CD1c-positive myeloid dendritic cell (primary cell): ENCODE data around the gene SLC12A8.

Experiments
- DNase-seq: peaks from one replicate; pipeline ENCODE4 v3.0.0-alpha.2; 2016; ENCODE audit errors: extremely low spot score

SLC12A8 gene

GRCh38 chr3:125187599-125187910 lies 25.0 kb downstream of the SLC12A8 start:
- DNase-seq: no peak

- no peak for DNase-seq
These were observed 25.5 kb downstream of the SLC12A8 start for GRCh38 chr3:125186800-125187598.

DNA sequence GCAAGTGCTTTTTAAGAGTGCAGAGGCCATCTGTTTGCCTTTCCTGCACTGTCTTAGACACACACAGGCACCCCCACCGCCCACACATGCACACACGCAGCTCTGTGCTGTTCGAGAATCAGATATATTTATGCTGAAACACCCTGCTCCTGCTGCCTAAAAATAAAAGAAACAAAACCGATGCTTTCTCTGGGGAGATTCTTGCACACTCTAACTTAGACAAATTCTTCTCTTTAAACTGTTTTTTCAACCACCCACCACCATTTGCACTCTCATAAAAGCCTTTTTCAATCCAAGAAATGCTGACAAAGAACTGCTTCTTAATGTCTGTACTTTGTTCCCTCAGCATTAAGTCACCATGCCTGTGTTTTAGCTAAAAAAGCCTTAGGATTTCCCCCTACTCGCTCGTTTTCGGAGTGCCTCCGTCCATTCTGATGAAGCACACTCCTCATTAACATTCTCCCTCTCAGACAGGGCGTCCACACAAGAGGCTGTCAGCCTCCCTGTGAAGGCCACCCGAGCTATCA lies 26.2 kb downstream of the SLC12A8 start:
- no peak for DNase-seq

- DNase-seq: no peak
These were observed 26.7 kb downstream of the SLC12A8 start for GRCh38 chr3:125185805-125186204.

- no peak for DNase-seq
These were observed 32.7 kb downstream of the SLC12A8 start for GRCh38 chr3:125179884-125180240.

DNA sequence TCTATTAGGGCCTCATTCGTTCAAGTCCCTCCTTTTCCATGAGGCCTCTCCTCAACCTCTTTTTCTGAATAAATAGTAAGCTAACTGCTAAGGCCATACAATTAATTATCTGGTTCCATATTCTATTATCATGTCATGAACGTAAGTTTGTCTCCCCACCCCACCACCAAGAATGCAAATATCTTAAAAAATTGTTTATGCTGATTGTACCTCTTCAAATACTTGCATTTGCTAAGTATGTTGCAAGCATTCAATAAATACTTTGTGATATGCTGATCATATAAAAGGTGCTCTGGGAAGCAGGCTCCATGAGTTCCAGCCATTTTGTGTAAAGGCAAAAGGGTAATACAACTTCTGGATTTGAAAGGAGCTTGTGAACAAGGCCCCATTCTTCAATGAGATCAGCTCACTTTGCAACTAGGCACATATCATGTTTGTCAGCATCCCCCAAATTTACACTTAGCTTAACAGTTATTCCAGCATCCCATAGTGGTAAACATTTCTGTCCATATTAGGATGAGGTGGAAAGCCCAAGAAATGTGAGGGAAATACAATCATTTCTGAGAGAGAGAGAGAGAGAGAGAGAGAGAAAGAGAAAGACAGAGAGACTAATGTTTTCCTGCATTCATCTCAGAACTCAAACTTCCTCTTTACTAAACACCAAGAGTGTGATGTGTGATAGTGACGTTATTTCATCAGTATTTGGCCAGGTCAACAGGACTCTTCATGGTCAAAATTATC lies 33.2 kb downstream of the SLC12A8 start:
- no peak for DNase-seq

DNA sequence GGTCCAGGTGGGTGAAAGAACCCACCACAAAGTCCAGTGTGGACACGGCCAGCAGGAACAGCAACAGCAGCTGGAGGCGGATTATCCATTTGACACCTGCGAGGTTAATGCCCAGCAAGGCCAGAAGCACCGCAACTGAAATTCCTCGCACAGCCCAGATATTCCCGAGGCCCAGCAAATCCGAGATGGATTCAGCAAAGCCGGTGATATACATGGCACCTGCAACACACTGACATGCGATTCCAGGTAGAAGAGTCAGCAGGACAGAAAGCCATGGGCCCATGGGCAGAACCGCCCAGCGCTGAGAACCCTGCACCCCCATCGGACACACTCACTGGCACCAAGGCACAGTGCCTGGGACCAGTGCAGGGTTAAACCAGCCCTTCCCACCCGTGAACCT lies 34.8 kb downstream of the SLC12A8 start:
- DNase-seq: no peak

- no peak for DNase-seq
These were observed 37.1 kb downstream of the SLC12A8 start for GRCh38 chr3:125175295-125176078.

DNA sequence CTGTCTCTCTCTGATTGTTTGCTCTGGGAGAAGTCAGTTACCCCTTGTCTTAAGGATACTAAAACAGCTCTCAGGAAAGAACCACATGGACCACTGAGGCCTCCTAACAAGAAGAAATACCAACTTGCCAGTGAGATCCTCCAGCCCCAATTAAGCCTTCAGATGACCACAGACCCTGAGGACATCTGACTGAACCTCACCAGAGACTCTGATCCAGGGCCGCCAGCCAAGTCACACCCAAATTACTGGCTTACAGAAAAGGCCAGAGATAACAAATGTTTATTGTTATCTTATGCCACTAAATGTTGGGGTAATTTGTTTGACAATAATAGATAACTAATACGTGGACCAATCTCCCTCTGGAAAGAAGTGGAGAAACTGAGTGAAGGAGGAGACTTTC lies 40.2 kb downstream of the SLC12A8 start:
- no peak for DNase-seq

DNA sequence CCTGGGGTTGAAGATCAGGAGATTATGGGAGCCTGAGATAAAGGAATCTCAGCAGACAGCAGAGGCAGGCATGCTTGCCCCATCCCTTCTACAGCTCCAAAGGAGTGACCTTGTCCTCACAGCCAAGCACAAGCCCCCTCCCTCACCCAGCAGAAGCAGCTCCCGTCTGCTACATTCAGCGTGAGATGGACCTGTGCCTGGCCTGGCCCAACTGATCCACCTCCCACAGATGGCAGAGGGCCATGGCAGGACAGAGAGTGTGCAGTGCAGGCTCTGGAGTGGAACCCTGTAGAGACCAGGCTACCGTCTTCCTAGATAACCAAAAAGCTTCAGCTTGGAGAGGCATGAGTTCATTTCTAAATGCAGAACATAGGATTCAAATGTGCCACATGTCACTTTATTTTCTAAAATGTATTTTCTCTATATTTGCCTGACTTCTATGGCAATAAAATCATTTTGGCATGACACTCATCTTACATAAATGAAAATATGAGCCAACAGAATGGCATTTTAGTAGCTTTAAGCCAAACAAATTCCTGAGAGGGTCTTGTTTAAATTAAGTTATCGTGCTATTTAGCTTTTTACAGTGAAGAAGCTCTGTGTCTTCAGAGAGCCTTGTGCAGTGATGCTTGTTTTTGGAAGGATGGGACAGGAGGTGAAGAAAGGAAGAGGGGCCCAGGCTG lies 43.7 kb downstream of the SLC12A8 start:
- DNase-seq: no peak

- no peak for DNase-seq
These were observed 45.9 kb downstream of the SLC12A8 start for GRCh38 chr3:125166599-125167136.

- no peak for DNase-seq
These were observed 46.5 kb downstream of the SLC12A8 start for GRCh38 chr3:125165948-125166553.

DNA sequence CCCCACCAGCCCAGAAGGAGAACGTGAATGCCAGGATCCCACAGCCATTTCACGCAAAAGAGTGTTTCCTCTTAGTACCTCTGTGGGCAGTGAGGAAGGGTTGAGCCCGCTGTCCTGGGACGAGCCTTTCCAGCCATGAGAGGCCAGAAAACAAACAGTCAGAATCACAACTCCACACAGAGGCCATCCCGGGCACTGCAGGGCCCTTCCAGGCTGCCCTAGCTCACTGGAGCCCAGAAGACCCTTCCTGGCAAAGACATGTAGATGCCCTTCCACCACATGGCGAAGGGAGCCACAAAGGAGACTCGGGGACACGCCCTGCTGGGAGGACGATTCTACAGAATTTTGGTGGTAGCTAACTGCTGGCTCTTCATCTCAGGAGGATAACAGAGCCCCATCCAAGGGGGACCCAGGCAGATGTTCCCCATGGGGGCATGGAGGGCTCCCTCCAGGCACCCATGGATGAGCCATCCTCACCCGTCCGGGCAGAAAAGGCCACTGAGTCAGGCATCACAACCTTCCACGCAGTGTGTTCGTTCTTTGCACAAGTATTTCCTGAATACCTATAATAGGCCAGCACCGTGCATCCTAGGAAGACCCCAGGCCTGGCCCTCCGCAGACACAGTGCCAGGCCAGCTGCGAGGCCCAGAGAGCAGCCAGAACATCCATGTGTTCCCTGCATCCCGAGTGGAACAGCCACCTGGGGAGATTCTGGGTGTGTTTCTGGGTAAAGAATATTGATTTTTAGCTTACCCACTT lies 47.2 kb downstream of the SLC12A8 start:
- peak; percentile 53 for DNase-seq

DNA sequence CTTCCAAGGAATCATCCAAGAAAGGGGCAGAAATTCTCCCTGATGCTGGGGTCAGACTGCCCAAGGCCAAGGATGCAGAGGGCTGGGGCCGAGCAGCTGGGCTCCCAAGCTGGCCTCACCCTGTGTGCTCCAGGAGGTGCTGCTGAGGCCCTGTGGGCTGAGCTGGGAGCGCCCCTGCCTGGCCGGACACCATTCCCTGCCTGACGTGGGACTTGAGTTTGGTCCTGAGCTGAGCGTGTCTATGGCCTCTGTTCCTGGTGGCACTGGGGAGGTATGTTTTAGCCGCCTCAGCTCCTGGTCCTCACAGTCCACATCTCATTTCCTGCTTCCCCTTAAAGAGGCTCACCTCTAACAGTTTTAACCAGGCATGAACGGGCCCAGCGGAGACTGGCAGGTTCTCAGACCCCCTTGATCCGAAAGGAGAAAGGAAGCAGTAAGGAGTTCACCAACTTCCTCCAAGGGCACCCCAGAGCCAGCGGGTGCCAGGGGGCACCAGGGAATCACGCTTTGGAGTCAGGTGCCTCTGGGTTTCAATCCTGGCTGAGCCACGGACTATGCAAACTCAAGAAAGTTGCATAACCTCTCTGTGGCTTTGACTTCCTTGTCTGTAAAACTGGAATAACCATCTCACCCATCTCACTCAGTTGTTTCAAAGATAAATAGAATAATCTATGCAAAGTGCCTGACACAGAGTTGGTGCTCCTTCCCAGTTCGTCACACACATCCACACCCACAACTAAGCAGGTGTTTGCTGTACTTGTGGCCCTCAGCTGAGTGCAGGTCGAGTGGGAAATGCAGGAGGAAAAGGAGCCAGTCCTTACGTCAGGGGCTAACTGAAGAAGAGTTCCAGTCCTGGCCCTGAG lies 48.6 kb downstream of the SLC12A8 start:
- peak; percentile 60 for DNase-seq

DNA sequence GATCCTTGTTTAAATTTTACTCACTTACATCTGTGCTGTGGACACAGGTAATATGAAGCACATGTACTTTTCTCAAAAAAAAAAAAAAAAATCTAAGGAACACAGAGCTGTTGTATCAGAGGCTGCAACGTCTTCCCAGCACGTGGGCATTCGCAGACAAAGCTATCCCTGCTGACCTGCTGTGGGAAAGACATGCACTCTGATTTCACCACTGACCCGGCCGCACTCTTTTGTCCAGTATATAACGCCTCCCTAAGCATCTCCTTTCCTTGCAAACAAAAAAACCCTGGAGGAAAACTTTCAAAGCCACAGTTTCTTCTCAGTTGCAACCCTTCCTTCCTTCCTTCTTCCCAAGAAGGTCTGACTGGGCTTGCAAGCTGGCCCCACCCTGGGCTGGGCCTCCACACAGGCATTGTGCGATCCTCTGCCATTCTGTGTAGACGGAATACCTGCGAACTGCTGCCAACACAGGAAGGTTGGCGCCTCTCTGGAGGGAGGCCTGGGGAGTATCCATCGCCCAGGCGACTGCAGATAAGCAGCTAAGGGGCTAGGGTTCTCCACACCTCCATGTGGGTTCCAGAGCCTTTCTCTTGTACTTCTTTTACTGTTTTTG lies 50.8 kb downstream of the SLC12A8 start:
- DNase-seq: no peak

- DNase-seq: no peak
These were observed 51.8 kb downstream of the SLC12A8 start for GRCh38 chr3:125160606-125161371.

GRCh38 chr3:125157183-125157582 lies 55.4 kb downstream of the SLC12A8 start:
- DNase-seq: no peak

DNA sequence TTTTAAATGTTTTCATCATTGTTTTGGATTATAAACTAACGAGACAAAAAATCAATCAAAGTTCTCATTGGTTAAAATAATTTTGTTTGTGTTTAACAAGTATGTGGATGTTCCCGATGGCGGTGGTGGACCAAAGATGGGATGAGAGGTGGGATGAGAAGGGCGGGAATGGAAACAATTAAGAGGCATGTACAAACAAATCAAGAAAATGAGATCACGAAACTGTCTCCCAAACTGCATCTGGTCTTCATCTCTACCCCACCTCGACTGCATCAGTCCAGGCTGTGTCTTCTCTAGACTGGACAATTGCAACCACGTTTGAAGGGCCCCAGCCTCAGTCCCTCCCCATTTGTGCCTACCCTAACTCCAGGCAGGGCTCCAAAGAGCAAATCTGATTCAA lies 56.1 kb downstream of the SLC12A8 start:
- DNase-seq: no peak
